ENCODE data around the gene DDT.
"Not testable (repeated sequence)": the region's sequence is repeated elsewhere in the genome, so short reads cannot be mapped to it uniquely, and the experiment has no call there.

DNA sequence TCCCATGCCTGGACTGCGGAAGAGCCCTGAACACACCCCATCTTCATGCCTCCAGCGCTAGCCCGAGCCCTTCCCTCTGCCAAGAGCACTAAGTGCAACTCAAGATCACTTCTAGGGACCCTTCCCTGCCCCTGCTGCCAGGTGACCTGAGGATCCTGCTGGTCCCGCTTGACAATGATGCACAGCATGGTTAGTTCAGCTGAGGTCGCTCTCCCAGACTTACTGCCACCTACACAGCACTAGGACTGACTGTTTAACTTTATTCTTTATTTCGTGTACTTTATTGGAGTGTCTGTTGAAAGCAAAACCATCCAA lies 19.3 kb downstream of the DDT start:
- TF ChIP-seq EZH2phosphoT487 (IDR thresholded peaks at IDR 0.05; ENCODE audit: insufficient read depth, low read depth); EZH2 (IDR thresholded peaks at IDR 0.05; ENCODE audit: insufficient read depth, poor library complexity, severe bottlenecking): not testable (repeated sequence)

All from GM23248 (cell line).